GM23248 (cell line): ENCODE data around the gene LRFN4. TPM values are rescaled to one million over a fixed set of nuclear protein-coding genes. Genes with fewer than 3 reads are reported as not detected.
A peak's percentile ranks its signal among the peaks of the same experiment; 100 is the strongest.

Experiments
- DNase-seq: peaks from one replicate; pipeline ENCODE4 v3.0.0-alpha.2; 2015
- H2AFZ ChIP-seq: fragments of 200-600 bp; sonication (generic); 2 replicates; pipeline ENCODE4 v1.6.1; 2016; ENCODE audit warnings: antibody characterized with exemption
- H3F3A ChIP-seq: fragments of 200-600 bp; sonication (generic); 2 replicates; pipeline ENCODE4 v1.6.1; 2016; ENCODE audit warnings: mild to moderate bottlenecking, antibody characterized with exemption, mixed run types; ENCODE audit not compliant: insufficient read depth
- H3K27ac ChIP-seq: fragments of 200-600 bp; sonication (generic); 2 replicates; pipeline ENCODE4 v1.5.1; 2016; ENCODE audit warnings: mild to moderate bottlenecking
- H3K27me3 ChIP-seq: fragments of 200-600 bp; sonication (generic); replicated peaks from 2 replicates; pipeline ENCODE4 v1.6.1; 2016; ENCODE audit warnings: mild to moderate bottlenecking; ENCODE audit not compliant: insufficient read depth
- H3K36me3 ChIP-seq: fragments of 200-600 bp; sonication (generic); 2 replicates; pipeline ENCODE4 v1.6.1; 2016; ENCODE audit warnings: low read depth, mild to moderate bottlenecking
- H3K4me1 ChIP-seq: fragments of 200-600 bp; sonication (generic); 2 replicates; pipeline ENCODE4 v1.6.1; 2016; ENCODE audit warnings: mild to moderate bottlenecking; ENCODE audit not compliant: insufficient read depth
- H3K4me2 ChIP-seq: fragments of 200-600 bp; sonication (generic); one replicate; pipeline ENCODE4 v1.6.1; 2016; ENCODE audit warnings: mild to moderate bottlenecking; ENCODE audit not compliant: unreplicated experiment
- H3K4me3 ChIP-seq: fragments of 200-600 bp; sonication (generic); 2 replicates; pipeline ENCODE4 v1.5.1; 2016; ENCODE audit warnings: mild to moderate bottlenecking
- H3K79me2 ChIP-seq: fragments of 200-600 bp; sonication (generic); 2 replicates; pipeline ENCODE4 v1.6.1; 2016; ENCODE audit warnings: mild to moderate bottlenecking; ENCODE audit not compliant: insufficient read depth
- H3K9ac ChIP-seq: fragments of 200-600 bp; sonication (generic); 2 replicates; pipeline ENCODE4 v1.6.1; 2016; ENCODE audit warnings: mild to moderate bottlenecking
- H3K9me2 ChIP-seq: fragments of 200-600 bp; sonication (generic); 2 replicates; pipeline ENCODE4 v1.6.1; 2016; ENCODE audit warnings: mixed run types, mild to moderate bottlenecking, moderate library complexity; ENCODE audit not compliant: insufficient read depth
- H3K9me3 ChIP-seq: fragments of 200-600 bp; sonication (generic); one replicate; pipeline ENCODE4 v1.6.1; 2017; ENCODE audit warnings: low read depth
- H4K20me1 ChIP-seq: fragments of 200-600 bp; sonication (generic); 2 replicates; pipeline ENCODE4 v1.6.0; 2016; ENCODE audit not compliant: insufficient read depth
- EZH2 ChIP-seq: fragments of 200-600 bp; sonication (generic); IDR thresholded peaks from 2 replicates; pipeline ENCODE4 v1.6.1; 2018; ENCODE audit warnings: antibody characterized with exemption, mild to moderate bottlenecking; ENCODE audit not compliant: insufficient read depth, poor library complexity, severe bottlenecking
- EZH2phosphoT487 ChIP-seq: fragments of 200-600 bp; sonication (generic); IDR thresholded peaks from 2 replicates; pipeline ENCODE4 v1.6.1; 2018; ENCODE audit warnings: antibody characterized with exemption, moderate library complexity, mild to moderate bottlenecking, low read depth; ENCODE audit not compliant: insufficient read depth
- WGBS, 2 experiments: methylation state at CpG; one replicate each; pipeline ENCODE4 v1.1.6; 2015 to 2017; ENCODE audit warnings: low lambda C conversion rate in 2 of 2, low coverage in 1 of 2; ENCODE audit errors: missing lambda C conversion rate in 2 of 2; 5-methylcytosine and 5-hydroxymethylcytosine counted together
- in situ Hi-C: fragments of 300-500 bp; cut with MboI; formaldehyde crosslinking; loops from 2 replicates; pipeline ENCODE4 v1.15.0; 2020
- polyA plus RNA-seq: library from polyadenylated mRNA; unstranded; fragments of >200 nt; fragmentation: Nextera tagmentation; extraction: Ambion mirVana; gene quantifications from 2 replicates; pipeline ENCODE4 v1.2.1, GENCODE V29; 2016
- total RNA-seq: library from RNA; depleted of rRNA; stranded (reverse); fragments of >200 nt; shearing (Covaris generic); gene quantifications from 2 replicates; pipeline ENCODE4 v1.2.3, GENCODE V29; 2014

The LRFN4 gene
- total and polyA plus RNA-seq, 2 experiments from 2014 or later: 5.4 to 42.2 TPM

GRCh38 chr11:66871521-66871901 is 14.6 kb downstream of the LRFN4 start:
- TF ChIP-seq EZH2: no peak
- no peak for TF ChIP-seq EZH2phosphoT487
- no peaks in the 10 kb centered on the region for H4K20me1 ChIP-seq
- in situ Hi-C loops: no loop called here

GRCh38 chr11:66874232-66874631 is 17.4 kb downstream of the LRFN4 start:
- no peak overlapping the region for H3K4me3 ChIP-seq
- no peaks in the 10 kb centered on the region for H3K79me2 ChIP-seq
- no peaks in the 10 kb centered on the region for H3F3A ChIP-seq
- H3K27ac ChIP-seq: no peak overlapping the region
- TF ChIP-seq EZH2phosphoT487 (no peak), EZH2 (no peak)
- in situ Hi-C loops: no loop called here
- no peaks in the 10 kb centered on the region for H4K20me1 ChIP-seq
- no peak overlapping the region for H3K4me2 ChIP-seq
- H3K27me3 ChIP-seq: no peaks in the 10 kb centered on the region
- no peaks in the 10 kb centered on the region for H3K9me2 ChIP-seq
- DNase-seq: no peak
- H3K4me1 ChIP-seq: no peaks in the 10 kb centered on the region
- H3K9me3 ChIP-seq: no peaks in the 10 kb centered on the region
- WGBS, 2 experiments: 86% methylated on average over 6 of the region's 6 CpGs
- H2AFZ ChIP-seq: no peak overlapping the region
- no peaks in the 10 kb centered on the region for H3K36me3 ChIP-seq
- H3K9ac ChIP-seq: no peak overlapping the region

More at GRCh38 chr11:66871521-66871901, 14.6 kb downstream of the LRFN4 start:
- no peak overlapping the region for H2AFZ ChIP-seq
- H3K4me2 ChIP-seq: no peak overlapping the region
- 95 to 96% methylated on average over 18 of the region's 18 CpGs for WGBS, 2 experiments
- H3K9ac ChIP-seq: no peak overlapping the region
- DNase-seq: no peak
- H3F3A ChIP-seq: no peaks in the 10 kb centered on the region
- H3K79me2 ChIP-seq: no peaks in the 10 kb centered on the region
- H3K27me3 ChIP-seq: no peaks in the 10 kb centered on the region
- no peaks in the 10 kb centered on the region for H3K4me1 ChIP-seq
- no peak overlapping the region for H3K4me3 ChIP-seq
- H3K36me3 ChIP-seq: no peaks in the 10 kb centered on the region
- no peaks in the 10 kb centered on the region for H3K9me3 ChIP-seq
- no peak overlapping the region for H3K27ac ChIP-seq
- no peaks in the 10 kb centered on the region for H3K9me2 ChIP-seq

- H3K4me3 ChIP-seq: no peak overlapping the region
- no peaks in the 10 kb centered on the region for H3K4me1 ChIP-seq
- H3K4me2 ChIP-seq: no peak overlapping the region
- in situ Hi-C loops: no loop called here
- DNase-seq: no peak
- no peak overlapping the region for H3K27ac ChIP-seq
- H3K9me3 ChIP-seq: no peaks in the 10 kb centered on the region
- no peaks in the 10 kb centered on the region for H3F3A ChIP-seq
- H3K27me3 ChIP-seq: no peaks in the 10 kb centered on the region
- TF ChIP-seq EZH2phosphoT487 (no peak), EZH2 (no peak)
- no peaks in the 10 kb centered on the region for H3K9me2 ChIP-seq
- H4K20me1 ChIP-seq: no peaks in the 10 kb centered on the region
- no peaks in the 10 kb centered on the region for H3K36me3 ChIP-seq
- 87 to 89% methylated on average over 13 of the region's 13 CpGs for WGBS, 2 experiments
- no peak overlapping the region for H3K9ac ChIP-seq
- no peaks in the 10 kb centered on the region for H3K79me2 ChIP-seq
- no peak overlapping the region for H2AFZ ChIP-seq
Observed at GRCh38 chr11:66875378-66875777, 18.5 kb downstream of the LRFN4 start.

GRCh38 chr11:66877588-66878385 is 20.9 kb downstream of the LRFN4 start:
- Histone ChIP-seq H3K36me3 (no peaks in the 10 kb centered on the region), H3K9ac (no peak overlapping the region), H3K79me2 (no peaks in the 10 kb centered on the region), H4K20me1 (no peaks in the 10 kb centered on the region), H3K27ac (no peak overlapping the region), H3K27me3 (no peaks in the 10 kb centered on the region), H3K4me1 (peaks cover 2% of the 10 kb centered on the region; the same call in 1 of the 2 replicates), H3K4me3 (no peak overlapping the region), H3K9me2 (no peaks in the 10 kb centered on the region), H3K9me3 (no peaks in the 10 kb centered on the region), H3F3A (no peaks in the 10 kb centered on the region), H3K4me2 (no peak overlapping the region), H2AFZ (no peak overlapping the region)
- WGBS, 2 experiments: 79 to 82% methylated on average over 9 of the region's 9 CpGs
- TF ChIP-seq EZH2: no peak
- TF ChIP-seq EZH2phosphoT487: no peak
- DNase-seq: peak; percentile 20
- in situ Hi-C loops: no loop called here
